22Rv1 (cell line): ENCODE results near the gene IGFL3.

Source experiments
- CTCF ChIP-seq: fragments of 450-650 bp; IDR thresholded peaks from 2 replicates; pipeline ENCODE4 v1.5.1; 2017; ENCODE audit warnings: mild to moderate bottlenecking
- ZFX ChIP-seq: fragments of 450-650 bp; IDR thresholded peaks from 2 replicates; pipeline ENCODE4 v1.6.1; 2017; ENCODE audit warnings: antibody characterized with exemption, borderline replicate concordance

- TF ChIP-seq CTCF = no peak
- TF ChIP-seq ZFX = no peak
Measured at GRCh38 chr19:46155237-46155636, 30.7 kb upstream of the IGFL3 start.
